GM19239 (cell line): ENCODE measurements around the gene YIPF4.
A peak's percentile ranks its signal among the peaks of the same experiment; 100 is the strongest.
"Not testable (repeated sequence)": the region's sequence is repeated elsewhere in the genome, so short reads cannot be mapped to it uniquely, and the experiment has no call there.

Source experiments
- DNase-seq: peaks from one replicate; pipeline ENCODE4 v3.0.0; 2011; ENCODE audit warnings: low spot score; ENCODE audit not compliant: insufficient read length
- FAIRE-seq: peaks from 2 replicates; lab custom pipeline; 2011; peaks lifted over from hg19 to GRCh38; lab: Jason Lieb, UNC

YIPF4 gene

GRCh38 chr2:32284321-32284720 is 6.6 kb downstream of the YIPF4 start:
- no peak for DNase-seq
- FAIRE-seq: no peak

DNA sequence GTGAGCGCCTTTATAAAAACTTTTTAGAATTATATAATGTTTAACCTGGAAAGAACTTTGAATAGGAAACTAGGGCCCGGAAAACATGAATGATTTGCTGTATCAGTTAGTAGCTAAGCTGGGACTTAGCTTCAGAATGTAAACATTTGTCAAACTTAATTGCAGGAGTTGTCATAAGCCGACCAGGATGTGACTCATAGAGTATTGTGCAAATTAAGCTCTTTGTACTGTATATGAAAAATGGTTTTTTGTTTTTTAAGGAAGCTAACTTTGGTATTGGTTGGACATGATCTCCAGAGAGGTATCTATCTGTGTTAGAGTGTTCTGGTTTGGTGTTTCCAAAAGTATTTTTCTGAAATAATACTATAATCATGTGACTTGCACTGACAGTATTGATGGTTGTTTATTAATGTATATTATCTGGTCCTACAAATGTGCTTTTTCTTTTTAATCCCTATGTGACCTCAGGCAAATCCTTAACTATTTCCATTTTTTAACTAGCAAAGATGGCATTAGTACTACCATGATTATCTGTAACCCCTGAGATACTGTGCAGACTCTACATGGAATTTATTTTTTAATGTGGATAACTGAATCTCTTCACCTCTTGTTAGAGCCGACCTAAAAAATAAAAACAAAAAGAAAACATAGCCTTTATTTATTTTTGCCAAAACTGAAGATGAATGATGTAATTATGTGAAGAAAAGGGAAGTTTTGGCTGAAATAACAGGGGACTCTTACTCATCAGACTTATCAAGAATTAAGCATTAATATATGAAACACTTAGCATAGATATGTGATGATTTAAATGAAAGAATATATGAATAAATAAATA is 11.7 kb downstream of the YIPF4 start:
- DNase-seq: no peak
- no peak for FAIRE-seq

DNA sequence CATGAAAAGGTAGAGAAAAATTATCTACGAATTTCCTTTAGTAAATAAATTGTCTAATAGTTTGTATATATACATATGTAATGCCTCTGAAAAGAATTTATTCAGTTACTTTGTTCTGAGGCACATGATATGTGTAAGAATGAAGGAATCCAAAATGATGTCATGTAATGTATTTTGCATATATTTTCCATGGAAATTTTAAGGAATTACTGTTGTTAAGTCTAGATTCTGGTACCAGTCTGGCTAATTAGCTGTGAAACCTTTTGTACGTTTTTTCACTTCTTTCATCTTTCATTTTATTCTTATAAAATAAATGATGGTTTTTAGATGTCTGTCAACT is 12.3 kb downstream of the YIPF4 start:
- no peak for FAIRE-seq
- DNase-seq: no peak

DNA sequence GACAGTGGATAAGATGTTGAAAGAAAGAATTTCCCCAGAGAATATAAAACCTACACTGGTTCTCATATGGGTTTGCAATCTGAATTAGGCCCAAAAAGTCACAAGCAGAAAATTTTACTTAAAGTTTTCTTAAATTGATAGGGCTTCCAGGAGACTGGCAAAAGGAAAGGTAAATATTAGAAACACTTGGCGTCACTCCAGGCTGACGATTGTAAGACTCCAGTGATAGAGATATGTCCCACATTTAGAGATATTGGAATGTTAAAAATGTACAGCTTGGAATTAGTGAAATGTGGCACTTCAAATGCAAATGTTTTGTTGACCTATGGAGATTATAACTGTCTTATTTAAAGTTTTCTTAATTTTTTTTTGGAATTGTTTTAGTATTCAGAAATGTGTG is 14.0 kb downstream of the YIPF4 start:
- DNase-seq (no peak), FAIRE-seq (no peak)

DNA sequence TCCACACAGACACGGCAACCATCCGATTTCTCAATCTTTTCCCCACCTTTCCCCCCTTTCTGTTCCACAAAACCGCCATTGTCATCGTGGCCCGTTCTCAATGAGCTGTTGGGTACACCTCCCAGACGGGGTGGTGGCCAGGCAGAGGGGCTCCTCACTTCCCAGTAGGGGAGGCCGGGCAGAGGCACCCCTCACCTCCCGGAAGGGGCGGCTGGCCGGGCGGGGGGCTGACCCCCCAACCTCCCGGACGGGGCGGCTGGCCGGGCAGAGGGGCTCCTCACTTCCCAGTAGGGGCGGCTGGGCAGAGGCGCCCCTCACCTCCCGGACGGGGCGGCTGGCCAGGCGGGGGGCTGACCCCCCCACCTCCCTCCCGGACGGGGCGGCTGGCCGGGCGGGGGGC is 15.8 kb downstream of the YIPF4 start:
- not testable (repeated sequence) for DNase-seq, FAIRE-seq

GRCh38 chr2:32293966-32294562 is 16.4 kb downstream of the YIPF4 start:
- not testable (repeated sequence) for DNase-seq, FAIRE-seq

DNA sequence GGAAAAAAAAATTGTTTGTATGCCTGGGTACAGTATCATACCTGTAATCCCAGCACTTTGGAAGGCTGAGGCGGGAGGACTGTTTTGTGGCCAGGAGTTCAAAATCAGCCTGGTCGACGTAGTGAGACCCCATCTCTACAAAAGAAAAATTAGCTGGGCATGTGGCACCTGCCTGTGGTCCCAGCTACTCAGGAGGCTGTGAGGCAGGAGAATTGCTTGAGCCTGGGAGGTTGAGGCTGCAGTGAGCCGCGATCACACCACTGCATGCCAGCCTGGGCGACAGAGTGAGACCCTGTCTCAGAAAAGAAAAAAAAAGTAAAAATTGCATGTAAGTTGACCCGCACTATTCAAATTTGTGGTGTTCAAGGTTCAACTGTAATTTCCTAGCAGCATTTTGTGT is 32.9 kb downstream of the YIPF4 start:
- DNase-seq (no peak), FAIRE-seq (no peak)

DNA sequence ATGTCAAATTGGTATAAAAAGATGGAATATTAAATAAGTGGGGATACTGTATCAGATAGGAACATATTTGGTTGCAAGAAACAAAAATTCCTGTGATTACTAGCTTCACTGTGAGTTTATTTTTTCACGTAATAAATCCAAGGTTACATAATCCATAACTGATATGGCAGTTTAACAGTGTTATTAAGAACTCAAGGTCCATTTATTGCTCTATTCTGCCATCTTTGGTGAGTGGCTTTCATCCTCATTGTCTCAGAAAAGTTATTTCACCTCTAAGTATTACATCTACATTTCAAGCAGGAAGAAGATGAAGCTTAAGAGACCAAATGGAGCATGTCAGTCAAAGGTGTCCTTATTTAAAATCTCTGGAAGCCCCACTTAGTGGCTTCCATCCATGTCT is 37.2 kb downstream of the YIPF4 start:
- DNase-seq: no peak
- FAIRE-seq: no peak

- not testable (repeated sequence) for FAIRE-seq, DNase-seq
These were observed 51.0 kb downstream of the YIPF4 start for GRCh38 chr2:32328679-32329078.

GRCh38 chr2:32329180-32329980 is 51.7 kb downstream of the YIPF4 start:
- not testable (repeated sequence) for FAIRE-seq, DNase-seq

DNA sequence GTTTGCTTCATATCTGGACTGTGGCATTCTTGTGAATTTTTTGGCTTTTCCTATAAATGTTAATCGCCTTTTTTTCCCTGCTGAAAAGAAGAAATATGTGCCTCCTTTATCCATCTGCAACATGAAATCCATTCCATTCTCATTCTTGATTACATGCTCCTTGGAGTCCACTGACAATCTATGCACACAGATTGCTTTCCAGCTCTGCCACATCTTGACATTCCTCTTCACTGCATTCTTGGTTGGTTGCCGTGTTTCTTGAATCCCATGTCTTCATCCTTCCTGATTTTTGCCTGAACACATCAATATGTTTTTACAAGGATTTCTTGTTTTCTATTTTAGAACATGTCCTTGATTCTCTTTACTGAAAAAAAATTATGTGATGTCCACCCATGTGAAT is 52.4 kb downstream of the YIPF4 start:
- DNase-seq (no peak), FAIRE-seq (no peak)

GRCh38 chr2:32342801-32343200 is 65.1 kb downstream of the YIPF4 start:
- no peak for DNase-seq

DNA sequence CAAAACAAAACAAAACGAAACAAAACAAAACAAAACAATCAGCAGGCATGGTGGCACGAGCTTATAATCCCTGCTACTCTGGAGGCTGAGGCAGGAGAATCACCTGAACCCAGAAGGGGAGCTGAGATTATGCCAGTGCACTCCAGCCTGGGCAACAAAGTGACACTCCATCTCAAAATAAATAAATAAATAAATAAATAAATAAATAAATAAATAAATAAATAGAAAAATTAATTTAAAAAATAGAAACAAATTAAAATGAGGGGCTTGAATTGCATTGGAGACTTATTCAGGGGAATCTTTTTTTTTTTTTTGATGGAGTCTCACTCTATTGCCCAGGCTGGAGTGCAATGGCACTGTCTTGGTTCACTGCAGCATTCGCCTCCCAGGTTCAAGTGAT is 73.1 kb downstream of the YIPF4 start:
- FAIRE-seq, DNase-seq: not testable (repeated sequence)

More at GRCh38 chr2:32342801-32343200, 65.1 kb downstream of the YIPF4 start:
- FAIRE-seq: no peak

- DNase-seq (no peak), FAIRE-seq (peak; percentile 11)
These were observed 78.4 kb downstream of the YIPF4 start for GRCh38 chr2:32355976-32356680.

GRCh38 chr2:32356681-32357317 is 79.1 kb downstream of the YIPF4 start, which contains the start of gene BIRC6:
Gene BIRC6, plus strand, starts transcription at chr2:32357023. Its CDS starts 139 bp downstream, at chr2:32357162.
- FAIRE-seq (peak; percentile 91), DNase-seq (peak; percentile 93)

DNA sequence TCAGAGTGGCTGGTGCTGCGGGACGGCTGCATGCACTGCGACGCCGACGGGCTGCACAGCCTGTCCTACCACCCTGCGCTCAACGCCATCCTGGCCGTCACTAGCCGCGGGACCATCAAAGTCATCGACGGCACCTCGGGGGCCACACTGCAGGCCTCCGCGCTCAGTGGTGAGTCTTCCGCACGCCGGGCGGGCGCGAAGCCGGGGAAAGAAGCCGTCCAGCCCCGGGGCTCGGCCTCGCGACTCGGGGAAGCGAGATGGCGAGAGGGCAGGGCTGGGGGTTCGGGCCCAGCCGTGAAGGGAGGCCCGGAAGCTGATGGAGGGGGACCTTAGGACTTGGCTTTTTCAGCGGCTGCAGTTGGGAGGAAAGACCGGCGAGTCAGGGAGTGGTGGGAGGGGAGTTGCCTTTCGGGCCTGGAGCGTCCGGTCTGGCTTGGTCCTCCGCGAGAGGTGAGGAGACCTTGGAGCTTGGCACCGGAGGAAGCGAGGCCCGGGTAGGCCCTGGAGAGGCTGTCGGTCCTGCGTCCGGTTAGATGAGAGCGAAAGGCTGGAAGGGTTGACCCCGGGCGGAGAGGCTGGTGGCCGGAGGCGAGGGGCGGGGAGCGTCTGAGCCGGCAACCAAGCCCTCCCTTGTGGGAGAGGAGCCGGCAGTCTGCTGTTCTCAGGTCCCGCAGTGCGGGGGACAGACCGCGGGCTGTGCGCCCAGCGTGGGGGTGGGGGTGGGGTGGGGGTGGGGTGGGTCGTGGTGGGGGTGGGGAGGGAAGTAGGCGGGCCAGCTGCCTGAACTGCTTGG is 79.8 kb downstream of the YIPF4 start:
- no peak for FAIRE-seq
- no peak for DNase-seq

- FAIRE-seq (no peak), DNase-seq (no peak)
These were observed 80.4 kb downstream of the YIPF4 start for GRCh38 chr2:32358111-32358482.

GRCh38 chr2:32360416-32360815 is 82.7 kb downstream of the YIPF4 start:
- DNase-seq: no peak
- peak; percentile 28 for FAIRE-seq

GRCh38 chr2:32362997-32363396 is 85.3 kb downstream of the YIPF4 start:
- FAIRE-seq, DNase-seq: not testable (repeated sequence)
